HepG2 (cell line): ENCODE data around the gene CHMP6. TPM values are rescaled to one million over a fixed set of nuclear protein-coding genes. Genes with fewer than 3 reads are reported as not detected.

Experiments
- ATAC-seq: fragments of 200-7000 bp; cut with Tn5 transposase; 3 replicates; pipeline ENCODE4 v1.9.1; 2020; ENCODE audit warnings: mild to moderate bottlenecking, moderate library complexity
- BruUV-seq: library from RNA; stranded (reverse); fragments of 400-500 nt; replicated peaks from 2 replicates; lab custom pipeline; 2021; lab: Mats Ljungman, UMichigan
- CTCF ChIA-PET: fragments of 300-600 bp; formaldehyde crosslinking; extraction: SDS; loops from one replicate; lab custom pipeline; 2021; ENCODE audit warnings: low total read pairs, inconsistent platforms, low intra/inter-chr PET ratio; lab: Yijun Ruan, JAX
- POLR2A ChIA-PET: fragments of 350-600 bp; sonication (Branson Sonifier 250); formaldehyde crosslinking; loops from one replicate; lab custom pipeline; 2020; ENCODE audit warnings: antibody characterized with exemption, inconsistent platforms; lab: Yijun Ruan, JAX
- DNase-seq: peaks from one replicate; pipeline ENCODE4 v3.0.0-alpha.2; 2015; ENCODE audit warnings: low spot score
- FAIRE-seq: peaks from 3 replicates; lab custom pipeline; 2011; peaks lifted over from hg19 to GRCh38; lab: Jason Lieb, UNC
- H2AFZ ChIP-seq: one replicate; pipeline ENCODE4 v1.6.1; 2011; ENCODE audit warnings: low read length, inconsistent platforms
- H3K27ac ChIP-seq: fragments of 300-600 bp; 3 replicates; pipeline ENCODE4 v1.8.0; 2011; ENCODE audit warnings: mixed run types, mild to moderate bottlenecking, mixed read lengths, low read length, inconsistent platforms; ENCODE audit not compliant: insufficient read depth; ENCODE audit errors: extremely low read length
- H3K27me3 ChIP-seq, 2 experiments: fragments of 200-600 bp in 1 of 2; 2 replicates in 1 of 2; 3 replicates in 1 of 2; pipeline versions ENCODE4 v1.6.0 to v1.8.0; 2011; ENCODE audit warnings: low read length in 2 of 2, mild to moderate bottlenecking in 2 of 2, moderate library complexity in 2 of 2, inconsistent platforms in 1 of 2; ENCODE audit not compliant: insufficient read depth in 2 of 2, control insufficient read depth in 1 of 2
- H3K36me3 ChIP-seq, 2 experiments: fragments of 200-600 bp in 1 of 2; replicated peaks in 1 of 2; 2 replicates in 1 of 2; 3 replicates in 1 of 2; pipeline versions ENCODE4 v1.5.1 to v1.8.0; 2011; ENCODE audit warnings: low read length in 2 of 2, inconsistent platforms in 1 of 2; ENCODE audit not compliant: insufficient read depth in 2 of 2, control insufficient read depth in 1 of 2
- H3K4me1 ChIP-seq: 2 replicates; pipeline ENCODE4 v1.5.1; 2012; ENCODE audit warnings: low read length, inconsistent platforms; ENCODE audit not compliant: insufficient read depth
- H3K4me2 ChIP-seq: 2 replicates; pipeline ENCODE4 v1.6.0; 2011; ENCODE audit warnings: low read depth, low read length, inconsistent platforms
- H3K4me3 ChIP-seq, 3 experiments: fragments of 200-600 bp in 1 of 3; sonication (generic), shearing (Covaris generic) in 1 of 3; replicated peaks in 1 of 3; 2 replicates each; pipeline ENCODE4 v1.5.1; 2011 to 2016; ENCODE audit warnings: low read length in 3 of 3, inconsistent platforms in 2 of 3, low read depth in 2 of 3, mild to moderate bottlenecking in 2 of 3, control low read depth in 1 of 3, mixed read lengths in 1 of 3; ENCODE audit not compliant: insufficient read depth in 1 of 3
- H3K79me2 ChIP-seq: one replicate; pipeline ENCODE4 v1.6.1; 2011; ENCODE audit warnings: low read length, inconsistent platforms; ENCODE audit not compliant: insufficient read depth
- H3K9ac ChIP-seq: 2 replicates; pipeline ENCODE4 v1.6.0; 2011; ENCODE audit warnings: mild to moderate bottlenecking, low read depth, low read length, inconsistent platforms; ENCODE audit not compliant: insufficient read depth
- H3K9me3 ChIP-seq: 2 replicates; pipeline ENCODE4 v1.5.1; 2012; ENCODE audit warnings: mild to moderate bottlenecking, low read length
- H4K20me1 ChIP-seq: 2 replicates; pipeline ENCODE4 v1.6.0; 2011; ENCODE audit warnings: inconsistent platforms, mild to moderate bottlenecking, low read length, moderate library complexity; ENCODE audit not compliant: insufficient read depth
- AGO2 ChIP-seq: fragments of 200-400 bp; formaldehyde crosslinking; optimal IDR thresholded peaks from 2 replicates; pipeline ENCODE3; 2017; ENCODE audit warnings: mild to moderate bottlenecking, low read depth, low read length, moderate library complexity
- CCAR2 ChIP-seq: fragments of 200-400 bp; formaldehyde crosslinking; optimal IDR thresholded peaks from 2 replicates; pipeline ENCODE3; 2018; ENCODE audit warnings: low read depth, mild to moderate bottlenecking, low read length, moderate library complexity
- GTF3A ChIP-seq: sonication (generic); formaldehyde crosslinking; conservative IDR thresholded peaks from 2 replicates; pipeline ENCODE4 v1.4.0; 2020; ENCODE audit warnings: mild to moderate bottlenecking, missing genetic modification reagents
- NFKB2 ChIP-seq: sonication (generic); formaldehyde crosslinking; IDR thresholded peaks from 2 replicates; pipeline ENCODE4 v1.4.0; 2020; ENCODE audit warnings: missing genetic modification reagents, borderline replicate concordance
- SIN3B ChIP-seq: fragments of 150-350 bp; IDR thresholded peaks from 2 replicates; pipeline ENCODE4 v1.6.1; 2014; ENCODE audit warnings: low read length
- ZNF280B ChIP-seq: sonication (generic); formaldehyde crosslinking; IDR thresholded peaks from 2 replicates; pipeline ENCODE4 v1.5.0; 2020; ENCODE audit warnings: missing genetic modification reagents, mild to moderate bottlenecking, borderline replicate concordance
- ZNF574 ChIP-seq: sonication (generic); formaldehyde crosslinking; IDR thresholded peaks from 2 replicates; pipeline ENCODE4 v1.4.0; 2020; ENCODE audit warnings: missing genetic modification reagents
- ZNF710 ChIP-seq: sonication (generic); formaldehyde crosslinking; IDR thresholded peaks from 2 replicates; pipeline ENCODE4 v1.5.0; 2020; ENCODE audit warnings: mild to moderate bottlenecking, missing genetic modification reagents, borderline replicate concordance
- WGBS: methylation state at CpG from one replicate; pipeline ENCODE4 v1.1.6; 2017; ENCODE audit warnings: low lambda C conversion rate; 5-methylcytosine and 5-hydroxymethylcytosine counted together
- in situ Hi-C: cut with HindIII; loops from 2 replicates; pipeline ENCODE4 v1.10.0; 2017; ENCODE audit warnings: low pct_unique_long_range_greater_than_20kb; ENCODE audit not compliant: extremely low pct_ligation_motif_present
- intact Hi-C: fragments of 100-400 bp; cut with micrococcal nuclease; formaldehyde crosslinking; loops from one replicate; pipeline ENCODE4 v1.10.0; 2022; ENCODE audit not compliant: unreplicated experiment
- polyA plus RNA-seq, 8 experiments: library from polyadenylated mRNA; depleted of rRNA in 3 of 8; stranded (reverse) in 7 of 8; unstranded in 1 of 8; fragments of >200 nt; fragmentation: Illumina TruSeq in 4 of 8; extraction: Trizol in 4 of 8; gene quantifications; 2 replicates each; pipeline versions ENCODE4 v1.2.1 to v1.2.3, GENCODE V29; 2011 to 2016; ENCODE audit warnings: low read depth in 4 of 8, missing spikeins in 1 of 8, mixed read lengths in 1 of 8; ENCODE audit not compliant: insufficient read depth in 1 of 8
- total RNA-seq, 5 experiments: library from RNA; depleted of rRNA; stranded (reverse); fragments of >200 nt; fragmentation: Illumina TruSeq; extraction: Trizol; gene quantifications; 2 replicates each; pipeline ENCODE4 v1.2.3, GENCODE V29; 2016; ENCODE audit warnings: low read depth in 1 of 5
- TF ChIP-seq, protein P1 (sequence below): sonication (generic); formaldehyde crosslinking; IDR thresholded peaks from 2 replicates; pipeline ENCODE4 v1.5.0; 2020; ENCODE audit warnings: missing genetic modification reagents

The CHMP6 gene
- total and polyA plus RNA-seq, 2 of the 13 experiments (the other 11 are each of a cell fraction or from before 2014, with no cell fraction given), result 11.1 to 24.2 TPM

DNA sequence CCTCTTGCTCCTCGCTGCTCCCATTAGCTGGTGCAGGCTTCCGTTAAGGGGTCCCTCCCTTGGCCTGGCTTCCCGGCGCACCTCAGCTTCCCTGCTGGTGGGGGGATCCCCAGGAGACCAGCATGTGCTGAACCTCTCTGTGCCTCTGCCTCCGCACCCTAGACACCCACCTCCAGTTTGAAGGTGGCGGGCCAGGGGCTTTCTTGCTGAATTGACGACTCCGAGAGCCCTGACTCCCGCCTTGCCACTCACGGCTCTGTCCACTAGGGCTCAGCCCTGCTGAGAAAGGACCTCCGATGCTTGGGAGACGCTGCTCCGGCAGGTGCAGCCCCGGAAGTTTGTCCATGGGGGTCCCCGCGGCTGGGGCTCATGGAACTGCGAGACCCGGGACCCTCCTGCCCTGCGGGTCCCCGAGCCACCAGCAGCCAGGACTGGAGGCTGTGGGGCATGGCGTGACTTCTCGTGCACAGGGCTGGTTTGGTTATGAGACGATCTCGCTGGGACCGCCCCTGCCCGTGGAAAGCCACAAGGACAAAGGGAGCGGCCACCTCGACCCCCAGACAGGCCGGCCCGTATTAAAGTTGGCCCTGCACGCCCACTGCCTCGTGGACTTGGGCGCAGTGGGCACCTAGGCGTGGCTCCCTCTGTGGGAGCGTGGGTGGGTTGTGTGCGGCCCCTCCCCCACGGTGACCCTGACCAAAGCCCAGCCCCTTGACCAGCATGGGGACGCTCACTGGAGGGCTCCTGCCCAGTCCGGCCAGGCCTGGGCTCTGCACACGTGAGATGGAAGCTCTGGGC, 8.1 kb downstream of the CHMP6 start (continued):
- TF ChIP-seq, protein P1, sequence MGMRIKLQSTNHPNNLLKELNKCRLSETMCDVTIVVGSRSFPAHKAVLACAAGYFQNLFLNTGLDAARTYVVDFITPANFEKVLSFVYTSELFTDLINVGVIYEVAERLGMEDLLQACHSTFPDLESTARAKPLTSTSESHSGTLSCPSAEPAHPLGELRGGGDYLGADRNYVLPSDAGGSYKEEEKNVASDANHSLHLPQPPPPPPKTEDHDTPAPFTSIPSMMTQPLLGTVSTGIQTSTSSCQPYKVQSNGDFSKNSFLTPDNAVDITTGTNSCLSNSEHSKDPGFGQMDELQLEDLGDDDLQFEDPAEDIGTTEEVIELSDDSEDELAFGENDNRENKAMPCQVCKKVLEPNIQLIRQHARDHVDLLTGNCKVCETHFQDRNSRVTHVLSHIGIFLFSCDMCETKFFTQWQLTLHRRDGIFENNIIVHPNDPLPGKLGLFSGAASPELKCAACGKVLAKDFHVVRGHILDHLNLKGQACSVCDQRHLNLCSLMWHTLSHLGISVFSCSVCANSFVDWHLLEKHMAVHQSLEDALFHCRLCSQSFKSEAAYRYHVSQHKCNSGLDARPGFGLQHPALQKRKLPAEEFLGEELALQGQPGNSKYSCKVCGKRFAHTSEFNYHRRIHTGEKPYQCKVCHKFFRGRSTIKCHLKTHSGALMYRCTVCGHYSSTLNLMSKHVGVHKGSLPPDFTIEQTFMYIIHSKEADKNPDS, result no peak

GRCh38 chr17:81000334-81000630, 8.6 kb downstream of the CHMP6 start:
- ChIA-PET POLR2A (interaction anchor here (1.2 to 2.0 kb wide), 4 partner anchors 9 to 95 kb away, joined by 3 to 10 read pairs (median 4); partner anchors contain the start of gene CHMP6), CTCF (no interaction called here)
- 99% methylated on average over 8 of the region's 8 CpGs for WGBS
- ATAC-seq (no peak), FAIRE-seq (no peak), DNase-seq (no peak)
- in situ Hi-C loops (no loop called here), intact Hi-C loops (no loop called here)
- Histone ChIP-seq H3K4me2 (no peak overlapping the region), H3K4me1 (peaks cover 39% of the 10 kb centered on the region), H3K9ac (no peak overlapping the region), H3K4me3 (no peak overlapping the region), H3K27me3 (peaks cover 6 to 29% of the 10 kb centered on the region in 2 experiments; a peak in 4 of 5 replicates), H3K79me2 (no peaks in the 10 kb centered on the region), H3K9me3 (no peaks in the 10 kb centered on the region), H4K20me1 (0 out of 2 replicates have a peak, but pooled peaks cover 4% of the 10 kb centered on the region), H3K36me3 (peaks cover 26 to 42% of the 10 kb centered on the region in 2 experiments), H3K27ac (no peak overlapping the region), H2AFZ (no peak overlapping the region)
- BruUV-seq, result no TSS peak
- no peak for TF ChIP-seq ZNF710 (CRISPR knock-in tag)
- TF ChIP-seq ZNF280B (CRISPR knock-in tag), result no peak
- no peak for TF ChIP-seq CCAR2
- no peak for TF ChIP-seq ZNF574
- TF ChIP-seq AGO2, result peak; percentile 49
- no peak for TF ChIP-seq GTF3A (CRISPR knock-in tag)
- 0 out of 2 replicates have a peak, but pooled peaks have one; percentile 13 for TF ChIP-seq NFKB2 (CRISPR knock-in tag)
- no peak for TF ChIP-seq SIN3B
